NT2/D1 (cell line): ENCODE measurements around the gene BICDL1.

Source experiments
- SUZ12 ChIP-seq: IDR thresholded peaks from 2 replicates; pipeline ENCODE4 v1.6.1; 2011; ENCODE audit not compliant: insufficient read length, insufficient read depth; ENCODE audit errors: extremely low read depth
- YY1 ChIP-seq: IDR thresholded peaks from 2 replicates; pipeline ENCODE4 v1.6.1; 2011; ENCODE audit not compliant: insufficient read length, insufficient read depth
- ZNF274 ChIP-seq: IDR thresholded peaks from 2 replicates; pipeline ENCODE4 v1.6.1; 2011; ENCODE audit warnings: mild to moderate bottlenecking, low read depth, low read length

DNA sequence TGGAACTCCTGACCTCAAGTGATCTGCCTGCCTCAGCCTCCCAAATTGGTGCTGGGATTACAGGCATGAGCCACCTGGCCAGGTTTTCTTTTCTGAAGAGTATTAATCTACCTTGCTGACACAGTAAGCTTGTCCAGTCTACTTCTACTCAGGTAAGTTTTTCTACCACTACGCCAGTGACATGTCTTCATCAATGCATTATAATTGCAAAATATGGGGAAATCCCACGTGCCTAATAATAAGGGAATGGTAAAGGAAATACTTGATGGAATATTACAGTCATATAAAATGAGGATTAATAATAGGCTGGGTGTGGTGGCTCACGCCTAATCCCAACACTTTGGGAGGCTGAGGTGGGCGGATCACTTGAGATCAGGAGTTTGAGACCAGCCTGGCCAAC is 65.3 kb downstream of the BICDL1 start:
- no peak for TF ChIP-seq YY1
- no peak for TF ChIP-seq ZNF274
- TF ChIP-seq SUZ12, result no peak
